MV-4-11 (cell line): ENCODE measurements around the gene SYTL1.

Source experiments
- DNase-seq: peaks from one replicate; lab custom pipeline; 2025; lab: John Stamatoyannopoulos, UW

The SYTL1 gene, protein sequence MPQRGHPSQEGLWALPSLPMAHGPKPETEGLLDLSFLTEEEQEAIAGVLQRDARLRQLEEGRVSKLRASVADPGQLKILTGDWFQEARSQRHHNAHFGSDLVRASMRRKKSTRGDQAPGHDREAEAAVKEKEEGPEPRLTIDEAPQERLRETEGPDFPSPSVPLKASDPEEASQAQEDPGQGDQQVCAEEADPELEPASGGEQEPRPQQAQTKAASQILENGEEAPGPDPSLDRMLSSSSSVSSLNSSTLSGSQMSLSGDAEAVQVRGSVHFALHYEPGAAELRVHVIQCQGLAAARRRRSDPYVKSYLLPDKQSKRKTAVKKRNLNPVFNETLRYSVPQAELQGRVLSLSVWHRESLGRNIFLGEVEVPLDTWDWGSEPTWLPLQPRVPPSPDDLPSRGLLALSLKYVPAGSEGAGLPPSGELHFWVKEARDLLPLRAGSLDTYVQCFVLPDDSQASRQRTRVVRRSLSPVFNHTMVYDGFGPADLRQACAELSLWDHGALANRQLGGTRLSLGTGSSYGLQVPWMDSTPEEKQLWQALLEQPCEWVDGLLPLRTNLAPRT

DNA sequence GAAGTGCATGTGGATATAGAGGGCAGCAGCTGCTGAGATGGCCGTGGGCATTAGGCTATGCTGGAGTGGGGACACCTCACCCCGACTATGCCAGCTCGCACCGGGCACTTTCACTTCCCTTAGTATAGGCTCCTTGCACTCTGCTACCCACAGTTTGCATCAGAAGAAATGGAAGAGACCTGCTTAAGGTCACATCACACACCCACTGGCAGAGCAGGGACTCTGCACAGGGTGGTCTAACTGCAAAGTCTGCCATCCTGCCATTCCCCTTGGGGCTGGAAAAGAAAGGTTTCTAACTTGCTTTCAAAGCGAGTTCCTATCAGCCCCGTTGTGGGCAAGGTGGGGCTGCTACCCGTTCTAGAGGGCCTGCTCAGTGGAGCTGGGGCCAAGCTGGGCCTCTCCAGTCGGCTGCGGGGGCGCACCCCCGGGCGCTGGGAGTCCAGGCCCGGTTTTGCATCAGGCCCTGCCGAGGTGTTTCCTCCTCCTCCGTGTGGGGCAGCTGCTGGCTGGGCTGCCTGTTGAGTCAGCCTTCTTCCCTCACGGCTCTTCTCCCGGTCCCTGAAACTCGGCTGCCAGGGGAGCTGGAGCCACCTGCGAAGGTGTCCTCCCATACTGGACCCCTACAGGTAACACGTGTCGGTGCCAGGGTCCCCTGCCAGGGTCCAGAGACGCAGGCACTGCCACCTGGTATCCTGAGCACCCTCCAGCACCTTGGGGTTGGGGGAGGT is at the start of gene SYTL1:
TSS of gene SYTL1 (plus strand) at position 498 of the 728 bp plus-strand sequence. CDS start 3,313 bp downstream, outside the sequence.
- DNase-seq: peak; percentile 74

DNA sequence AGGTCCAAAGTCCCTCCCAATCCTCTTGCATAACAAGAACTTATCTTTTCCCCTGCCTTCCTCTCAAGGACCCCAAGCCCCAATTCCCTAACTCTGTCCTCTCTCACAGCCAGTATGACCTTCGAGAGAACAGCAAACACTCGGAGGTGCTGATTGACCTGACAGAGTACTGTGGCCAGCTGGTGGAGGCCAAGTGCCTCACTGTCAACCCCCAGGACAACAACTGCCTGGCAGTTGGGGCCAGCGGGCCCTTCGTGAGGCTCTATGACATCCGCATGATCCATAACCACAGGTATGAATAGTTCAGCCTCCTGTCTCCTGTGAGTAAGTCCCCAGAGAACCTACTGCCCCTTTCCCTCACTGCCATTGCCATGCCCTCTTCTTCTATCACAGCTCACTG is 49.7 kb upstream of the SYTL1 start:
- DNase-seq: no peak

GRCh38 chr1:27293915-27294314 is 47.9 kb upstream of the SYTL1 start:
- DNase-seq: no peak

- DNase-seq: no peak
These were observed 45.0 kb upstream of the SYTL1 start for GRCh38 chr1:27296773-27297291.

DNA sequence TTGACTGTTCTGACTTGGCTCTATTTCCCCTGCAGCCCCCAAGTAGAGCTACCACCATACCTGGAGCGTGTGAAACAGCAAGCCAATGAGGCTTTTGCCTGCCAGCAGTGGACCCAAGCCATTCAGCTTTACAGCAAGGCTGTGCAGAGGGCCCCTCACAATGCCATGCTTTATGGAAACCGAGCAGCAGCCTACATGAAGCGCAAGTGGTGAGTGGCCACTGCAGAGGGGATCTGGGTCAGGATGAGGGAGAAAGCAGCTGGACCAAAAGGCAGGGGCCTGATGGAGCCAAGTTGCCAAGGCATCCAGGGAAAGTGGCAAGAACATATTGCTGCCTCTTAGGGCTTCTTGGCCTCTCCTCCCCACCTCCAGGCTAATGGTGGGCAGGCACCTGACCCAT is 43.9 kb upstream of the SYTL1 start:
- DNase-seq: no peak

- no peak for DNase-seq
These were observed 43.0 kb upstream of the SYTL1 start for GRCh38 chr1:27298632-27299384.

DNA sequence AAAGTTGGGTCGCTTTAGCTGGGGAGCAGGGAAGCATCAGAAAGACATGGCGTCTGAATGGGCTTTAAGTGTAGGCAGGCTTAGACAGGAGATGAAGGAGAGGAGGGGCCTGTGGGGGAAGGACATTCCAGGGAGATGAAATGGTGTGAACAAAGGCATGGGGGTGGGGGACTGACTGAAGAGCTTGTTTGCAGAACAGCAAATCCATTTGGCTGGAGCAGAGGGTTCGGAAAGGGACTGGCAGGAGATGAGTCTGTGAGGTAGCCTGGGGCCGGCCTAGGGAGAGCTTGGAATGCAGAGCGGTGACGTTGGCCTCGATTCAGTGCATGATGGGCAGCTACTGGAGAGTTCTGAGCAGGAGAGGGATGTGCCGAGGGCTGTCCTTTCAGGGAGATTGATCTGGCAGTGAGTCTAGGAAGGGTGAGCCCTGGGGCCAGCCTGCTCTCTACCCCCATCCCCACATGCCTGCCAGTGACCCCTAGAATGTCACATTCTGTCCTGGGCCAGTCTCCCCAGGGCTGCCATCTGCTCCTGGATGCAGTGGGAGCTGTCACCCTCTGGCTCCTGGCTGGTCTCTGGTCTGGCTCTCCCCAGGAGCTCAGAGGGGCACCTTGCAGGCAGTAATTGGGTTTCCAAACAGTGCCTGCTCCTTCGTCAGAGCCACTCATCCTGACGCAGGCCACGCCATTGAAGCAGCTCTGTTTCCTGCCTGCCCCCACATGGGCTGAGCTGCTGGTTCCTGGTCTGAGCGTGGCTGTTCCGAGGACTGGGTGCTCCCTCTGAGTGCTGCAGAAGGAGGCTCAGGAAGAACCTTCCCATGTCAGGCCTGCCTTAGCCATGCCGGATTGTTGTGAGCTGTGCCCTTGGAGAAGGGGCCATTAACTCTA is 42.2 kb upstream of the SYTL1 start:
- no peak for DNase-seq

DNA sequence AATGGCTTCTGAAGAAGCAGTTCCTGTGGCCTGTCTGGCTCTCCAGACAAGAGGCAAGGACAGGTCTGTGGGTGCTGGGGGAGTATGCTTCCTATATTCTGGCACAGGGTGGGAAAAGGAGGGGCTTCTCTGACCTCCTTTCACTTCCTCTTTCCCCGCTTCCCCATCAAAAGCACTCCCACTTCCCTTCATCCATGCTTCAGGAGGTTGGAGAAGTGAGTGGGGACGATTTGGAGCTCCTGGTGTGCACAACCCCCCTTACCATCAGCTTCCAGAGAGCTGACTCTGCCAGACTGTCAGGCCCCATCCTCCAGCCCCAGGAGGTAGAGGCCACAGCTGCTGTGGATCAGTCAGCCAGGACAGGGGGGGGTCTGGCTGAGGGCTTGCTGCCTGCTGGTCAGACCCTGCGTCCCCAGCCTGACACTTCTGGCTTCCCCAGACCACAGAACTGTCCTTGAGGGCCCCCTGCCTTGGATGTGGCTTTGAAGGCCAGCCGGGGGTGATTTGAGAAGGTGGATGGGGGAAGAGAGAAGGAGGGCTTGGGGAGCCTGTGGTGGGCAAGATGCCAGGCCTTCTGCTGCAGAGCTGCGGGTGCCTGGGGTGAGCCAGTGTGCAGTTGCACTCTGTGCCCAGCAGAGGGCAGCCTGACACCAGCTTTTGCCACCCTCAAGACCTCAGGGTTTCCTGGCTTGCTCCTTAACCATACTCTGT is 41.3 kb upstream of the SYTL1 start:
- peak; percentile 93 for DNase-seq

GRCh38 chr1:27301052-27301422 is 40.8 kb upstream of the SYTL1 start:
- no peak for DNase-seq

GRCh38 chr1:27301582-27302199 is 40.1 kb upstream of the SYTL1 start:
- no peak for DNase-seq

DNA sequence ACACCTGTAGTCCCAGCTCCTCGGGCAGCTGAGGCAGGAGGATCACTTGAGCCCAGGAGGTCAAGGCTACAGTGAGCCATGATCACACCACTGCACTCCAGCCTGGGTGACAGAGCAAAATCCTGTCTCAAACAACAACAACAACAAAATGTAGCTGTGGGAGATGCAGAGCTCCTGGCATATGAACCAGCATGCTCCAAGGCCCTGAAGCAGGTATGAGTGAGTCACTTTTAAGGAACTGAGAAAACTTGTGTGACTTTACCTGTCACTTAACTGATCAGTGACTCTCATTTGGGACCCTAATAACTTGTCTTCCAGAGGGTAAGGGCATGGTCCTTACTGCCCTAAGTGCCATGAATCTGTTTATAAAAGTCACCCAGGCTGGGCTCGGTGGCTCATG is 39.2 kb upstream of the SYTL1 start:
- DNase-seq: no peak

GRCh38 chr1:27303509-27303908 is 38.3 kb upstream of the SYTL1 start:
- no peak for DNase-seq

- DNase-seq: no peak
These were observed 35.8 kb upstream of the SYTL1 start for GRCh38 chr1:27306071-27306470.

DNA sequence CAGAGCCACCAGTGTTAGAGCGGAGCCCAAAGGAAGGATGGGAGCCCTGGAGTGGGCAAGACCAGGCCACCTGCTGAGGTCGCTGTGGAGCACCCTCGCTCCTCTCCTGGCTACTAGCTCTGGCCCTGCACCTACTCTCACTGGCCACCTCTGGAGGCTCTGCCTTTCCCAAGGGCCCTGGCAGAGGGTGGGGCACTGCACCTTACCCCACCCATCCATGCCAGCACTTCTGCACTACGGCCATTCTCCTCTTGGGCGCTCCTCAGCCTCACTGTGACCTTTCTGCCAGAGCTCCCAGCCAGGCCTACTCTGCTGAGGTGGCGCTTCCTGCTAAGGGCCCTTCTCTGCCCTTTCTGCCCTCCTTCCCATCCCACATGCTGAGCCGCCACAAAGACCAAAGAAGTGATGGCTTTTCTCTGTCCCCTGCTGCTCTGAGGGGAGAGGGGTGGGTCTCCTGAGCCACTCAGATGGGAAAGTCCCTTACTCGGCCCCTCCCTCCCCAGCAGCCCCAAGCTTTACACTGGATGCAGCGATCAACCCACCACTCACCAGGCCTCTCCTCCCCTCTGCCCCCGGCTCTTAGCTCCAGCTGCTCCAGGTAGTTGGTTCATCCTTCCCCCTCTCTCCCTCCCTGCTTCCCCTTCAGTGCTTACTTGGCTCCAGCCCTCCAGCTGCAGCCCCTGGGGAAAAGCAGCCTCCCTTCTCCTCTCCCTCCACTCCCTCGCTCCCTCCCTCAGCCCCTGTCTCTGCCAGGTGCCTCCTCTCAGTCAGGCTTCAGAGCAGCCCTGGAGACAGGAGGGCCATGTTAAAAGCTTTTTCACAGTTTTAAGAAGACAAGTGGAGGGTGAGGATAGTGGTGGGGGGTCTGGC is 34.7 kb upstream of the SYTL1 start:
- no peak for DNase-seq

GRCh38 chr1:27307874-27308598 is 33.8 kb upstream of the SYTL1 start:
- no peak for DNase-seq

DNA sequence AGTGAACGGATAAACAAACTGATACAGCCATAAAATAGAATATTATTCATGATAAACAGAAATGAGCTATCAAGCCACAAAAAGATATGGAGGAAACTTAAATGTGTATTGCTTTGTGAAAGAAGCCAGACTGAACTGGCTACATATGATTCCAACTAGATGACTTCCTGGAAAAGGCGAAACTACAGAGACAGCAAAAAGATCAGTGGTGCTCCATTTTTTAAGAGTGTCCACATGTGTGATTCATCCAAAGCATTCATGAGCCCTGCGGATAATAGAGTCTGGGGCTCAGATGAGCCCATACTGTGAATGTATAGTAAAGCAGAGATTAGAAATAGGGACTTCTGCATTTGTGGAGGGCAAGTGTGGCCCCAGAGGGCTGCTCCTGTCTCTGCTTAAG is 27.7 kb upstream of the SYTL1 start:
- no peak for DNase-seq

- no peak for DNase-seq
These were observed 27.1 kb upstream of the SYTL1 start for GRCh38 chr1:27314737-27315136.

GRCh38 chr1:27316860-27317259 is 25.0 kb upstream of the SYTL1 start:
- DNase-seq: no peak
